ENCODE measurements around the gene TTC27.
"Not testable (repeated sequence)": the region's sequence is repeated elsewhere in the genome, so short reads cannot be mapped to it uniquely, and the experiment has no call there.

The TTC27 gene

GRCh38 chr2:32812316-32812715 is 184.5 kb downstream of the TTC27 start:
- no peak for DNase-seq

- no peak for DNase-seq
Observed at GRCh38 chr2:32820088-32820487, 192.2 kb downstream of the TTC27 start.

DNA sequence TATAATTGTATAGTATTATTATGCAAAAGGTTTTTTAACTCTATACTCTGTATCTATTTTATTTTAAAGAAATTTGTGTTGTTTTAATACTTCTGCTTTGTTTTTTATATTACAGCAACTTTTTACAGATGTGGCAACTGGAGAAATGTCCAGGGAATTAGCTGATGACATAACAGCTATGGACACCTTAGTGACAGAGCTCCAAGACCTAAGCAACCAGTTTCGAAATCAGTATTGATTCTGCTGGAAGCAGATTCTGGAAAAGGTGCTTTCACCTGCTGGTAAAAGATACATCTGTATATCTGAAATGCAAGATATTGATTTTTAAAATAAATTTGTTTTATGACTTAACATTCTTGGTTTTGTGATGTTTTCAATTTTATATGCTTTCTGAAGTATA is 192.9 kb downstream of the TTC27 start:
- DNase-seq = no peak

- no peak for DNase-seq
Observed at GRCh38 chr2:32824070-32824809, 196.4 kb downstream of the TTC27 start.

DNA sequence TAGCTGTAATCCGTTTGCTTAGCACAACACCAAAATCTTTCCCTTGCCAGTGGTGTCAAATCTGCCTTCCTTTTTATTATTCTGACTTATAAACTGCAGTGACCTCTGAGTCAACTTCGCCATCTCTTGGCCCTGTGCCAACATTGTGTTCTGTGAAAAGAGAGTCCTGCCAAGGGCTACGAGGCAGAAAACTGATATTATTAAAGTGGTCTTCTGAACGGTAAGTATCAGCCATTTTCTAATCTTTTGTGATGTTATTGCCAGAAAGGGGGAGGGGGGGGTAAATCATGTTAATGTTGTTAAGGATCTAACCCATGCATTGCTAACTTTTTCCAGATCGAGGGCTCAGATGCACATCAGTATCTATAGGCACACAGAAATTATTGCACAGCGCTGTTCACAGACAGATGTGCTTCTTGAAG is 197.5 kb downstream of the TTC27 start:
- no peak for DNase-seq

DNA sequence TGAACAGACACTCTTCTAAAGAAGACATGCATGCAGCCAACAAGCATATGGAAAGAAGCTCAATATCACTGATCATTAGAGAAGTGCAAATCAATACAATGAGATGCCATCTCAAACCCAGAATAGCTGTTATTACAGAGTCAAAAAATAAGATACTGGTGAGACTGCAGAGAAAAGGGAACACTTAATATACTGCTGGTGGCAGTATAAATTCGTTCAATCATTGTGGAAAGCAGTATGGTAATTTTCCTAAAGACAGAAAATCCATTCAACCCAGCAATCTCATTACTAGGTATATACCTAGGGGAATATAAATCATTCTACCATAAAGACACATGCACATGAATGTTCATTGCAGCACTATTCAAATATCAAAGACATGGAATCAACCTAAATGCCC is 202.3 kb downstream of the TTC27 start:
- no peak for DNase-seq

- DNase-seq = no peak
Observed at GRCh38 chr2:32832821-32833220, 205.0 kb downstream of the TTC27 start.

- no peak for DNase-seq
Observed at GRCh38 chr2:32833709-32834108, 205.9 kb downstream of the TTC27 start.

- no peak for DNase-seq
Observed at GRCh38 chr2:32835148-32835547, 207.3 kb downstream of the TTC27 start.

DNA sequence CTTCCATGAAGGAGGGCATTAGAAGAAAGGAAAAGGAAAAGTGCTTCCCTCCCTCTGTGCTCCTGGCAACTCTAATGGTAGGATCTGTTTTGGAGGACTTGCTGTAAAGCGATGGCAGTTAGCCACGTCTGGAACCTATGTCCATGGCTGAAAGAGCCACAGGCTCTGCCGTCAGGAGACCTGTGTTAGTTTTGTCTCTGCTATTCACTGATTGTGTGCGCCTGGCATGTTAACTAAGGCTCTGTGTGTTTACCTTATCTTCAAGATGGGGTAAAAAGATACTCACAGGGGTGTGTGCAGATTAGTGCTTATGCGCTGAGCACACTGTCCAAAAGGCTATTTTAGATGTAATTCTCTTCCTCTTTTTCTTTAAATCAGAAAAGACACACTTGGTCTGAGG is 209.1 kb downstream of the TTC27 start:
- DNase-seq = no peak

DNA sequence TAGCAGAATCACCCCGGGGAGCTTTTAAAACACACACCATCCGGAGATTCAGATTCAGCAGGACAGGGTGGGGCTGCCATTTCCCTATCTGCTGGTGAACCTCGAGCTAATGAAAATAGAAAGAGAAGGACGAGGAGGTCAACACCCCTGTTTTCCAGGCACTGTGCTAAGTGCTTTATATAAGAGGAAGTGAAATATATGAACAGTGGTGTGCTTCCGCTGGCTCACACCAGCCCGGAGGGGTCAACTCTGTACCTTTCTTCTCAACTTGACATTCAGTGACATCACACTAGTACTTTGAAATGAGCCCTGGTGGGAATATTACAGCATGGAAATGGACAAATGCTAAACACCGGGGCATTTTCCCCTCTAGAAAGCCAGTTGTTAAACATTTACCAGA is 210.6 kb downstream of the TTC27 start:
- no peak for DNase-seq

GRCh38 chr2:32838949-32839348 is 211.1 kb downstream of the TTC27 start:
- no peak for DNase-seq

DNA sequence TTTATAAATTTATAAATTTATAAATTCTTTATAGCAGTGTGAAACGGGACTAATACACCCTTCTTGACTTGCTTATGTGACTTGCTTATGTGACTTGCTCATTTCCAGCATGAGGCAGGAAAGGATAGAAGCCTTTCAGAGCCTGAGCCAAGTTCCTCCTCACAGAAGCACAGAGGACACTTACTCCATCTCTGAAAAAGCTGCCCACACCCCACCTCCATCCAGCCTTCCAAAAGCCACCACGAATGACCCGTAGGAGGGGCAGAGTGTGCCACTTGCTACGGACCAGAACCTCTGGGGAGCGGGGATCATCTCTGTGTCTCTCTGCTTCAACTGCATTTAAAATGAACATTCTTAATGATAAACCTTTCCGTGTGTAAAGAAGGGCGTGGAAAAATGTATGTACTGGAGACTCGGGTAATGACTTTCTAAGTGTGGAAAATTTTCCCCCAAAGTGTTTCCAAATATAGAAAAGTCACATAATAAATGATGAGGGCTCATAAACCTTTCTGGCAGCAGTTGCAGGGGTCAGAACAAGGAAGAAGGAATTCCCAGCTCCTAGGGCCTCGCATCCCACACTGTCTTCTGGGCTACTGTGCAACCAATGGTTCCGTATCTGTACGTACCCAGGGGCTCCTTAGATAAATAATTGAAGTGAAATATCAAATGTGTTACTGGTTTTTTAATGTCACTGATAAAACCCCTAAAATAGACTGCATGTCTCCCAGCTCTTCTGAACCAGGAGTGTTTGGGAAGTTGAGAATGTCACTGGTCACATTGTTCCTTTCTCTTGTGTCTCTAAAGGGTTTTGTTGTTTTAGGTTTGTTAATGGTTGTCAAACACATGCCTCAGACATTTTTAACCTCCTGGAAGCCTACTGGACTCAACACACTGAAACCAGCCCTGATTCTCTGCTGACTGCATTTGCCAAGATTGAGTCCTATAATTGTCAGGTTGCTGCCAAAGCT is 214.4 kb downstream of the TTC27 start:
- no peak for DNase-seq

DNA sequence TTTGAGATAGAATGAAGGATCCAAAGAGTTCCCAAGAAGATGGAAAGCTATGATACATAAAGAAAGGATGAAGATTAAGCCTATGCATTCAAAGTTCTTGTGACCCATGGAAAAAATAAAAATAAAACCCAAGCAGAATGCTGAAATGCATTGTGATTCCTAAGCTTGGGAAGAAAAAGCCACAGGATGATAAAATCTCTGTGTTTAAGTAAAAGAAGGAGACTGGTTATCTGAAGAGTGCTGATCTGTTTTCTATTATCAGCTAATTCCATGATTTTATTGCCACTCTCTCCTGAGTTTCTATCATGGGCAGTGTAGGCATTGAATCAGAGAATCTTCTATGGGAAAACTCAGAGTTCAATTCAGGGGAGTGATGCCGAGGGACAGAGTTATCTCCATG is 215.8 kb downstream of the TTC27 start:
- no peak for DNase-seq

DNA sequence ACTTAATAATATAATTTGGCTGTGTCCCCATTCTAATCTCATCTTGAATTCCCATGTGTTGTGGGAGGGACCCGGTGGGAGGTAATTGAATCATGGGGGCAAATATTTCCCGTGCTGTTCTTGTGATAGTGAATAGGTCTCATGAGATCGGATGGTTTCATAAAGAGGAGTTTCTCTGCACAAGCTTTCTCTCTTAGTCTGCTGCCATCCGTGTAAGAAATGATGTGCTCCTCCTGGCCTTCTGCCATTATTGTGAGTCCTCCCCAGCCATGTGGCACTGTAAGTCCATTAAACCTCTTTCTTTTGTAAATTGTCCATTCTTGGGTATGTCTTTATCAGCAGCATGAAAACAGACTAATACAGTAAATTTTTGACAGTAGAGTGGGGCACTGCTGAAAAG is 216.4 kb downstream of the TTC27 start:
- no peak for DNase-seq

GRCh38 chr2:32846274-32846673 is 218.4 kb downstream of the TTC27 start:
- DNase-seq = not testable (repeated sequence)

GRCh38 chr2:32847734-32848133 is 219.9 kb downstream of the TTC27 start:
- no peak for DNase-seq

- DNase-seq = no peak
Observed at GRCh38 chr2:32849456-32850194, 221.8 kb downstream of the TTC27 start.

DNA sequence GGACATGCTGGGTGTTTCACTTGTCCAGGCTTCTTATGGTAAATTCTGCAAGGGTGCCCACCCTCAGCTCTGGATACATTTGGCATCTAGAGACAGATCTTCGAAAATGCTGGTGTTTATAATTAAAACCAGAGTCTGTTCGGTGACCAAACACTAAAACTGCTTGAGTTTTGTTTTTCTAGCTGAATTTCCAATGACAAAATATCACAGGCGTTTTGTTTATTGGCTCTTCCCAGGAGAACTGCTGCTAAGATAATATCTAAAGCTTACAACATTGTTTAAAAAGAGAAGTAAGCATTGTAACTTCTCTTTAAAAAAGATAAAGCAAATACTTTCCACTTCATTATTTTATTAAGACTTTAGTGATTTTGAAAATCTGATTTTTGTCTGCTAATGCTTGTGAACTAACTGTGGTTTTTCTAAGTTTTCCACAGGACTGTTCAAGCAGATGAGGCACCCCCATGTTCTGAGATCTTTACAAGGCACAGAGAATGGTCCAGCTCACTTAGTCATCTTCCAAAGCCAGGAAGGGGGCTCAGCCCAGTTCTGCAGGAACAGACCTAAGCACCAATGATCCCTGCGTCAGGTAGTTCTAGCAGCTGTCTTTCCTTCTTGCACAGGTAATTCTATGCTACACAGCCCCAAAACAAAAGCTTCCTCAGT is 224.1 kb downstream of the TTC27 start:
- DNase-seq = no peak

- no peak for DNase-seq
Observed at GRCh38 chr2:32852856-32853255, 225.0 kb downstream of the TTC27 start.

- no peak for DNase-seq
Observed at GRCh38 chr2:32856891-32857290, 229.0 kb downstream of the TTC27 start.

GRCh38 chr2:32858713-32859112 is 230.9 kb downstream of the TTC27 start:
- DNase-seq = no peak

- no peak for DNase-seq
Observed at GRCh38 chr2:32860385-32860784, 232.5 kb downstream of the TTC27 start.
